NT2/D1 (cell line): ENCODE measurements around the gene DBT.

ENCODE experiments used
- DNase-seq: peaks from one replicate; pipeline ENCODE4 v3.0.0-alpha.2; 2011; ENCODE audit warnings: low read depth, low spot score
- H3K27me3 ChIP-seq: 2 replicates; pipeline ENCODE4 v1.6.0; 2011; ENCODE audit warnings: mild to moderate bottlenecking; ENCODE audit not compliant: insufficient read length, insufficient read depth
- H3K36me3 ChIP-seq: 2 replicates; pipeline ENCODE4 v1.6.1; 2011; ENCODE audit warnings: mild to moderate bottlenecking, low read length, mixed read lengths; ENCODE audit not compliant: insufficient read depth, insufficient read length
- H3K4me1 ChIP-seq: 2 replicates; pipeline ENCODE4 v1.5.1; 2011; ENCODE audit not compliant: insufficient read depth, insufficient read length
- H3K4me3 ChIP-seq: 2 replicates; pipeline ENCODE4 v1.5.1; 2011; ENCODE audit warnings: low read depth; ENCODE audit not compliant: insufficient read length
- H3K9ac ChIP-seq: 2 replicates; pipeline ENCODE4 v1.6.0; 2011; ENCODE audit warnings: low read depth; ENCODE audit not compliant: insufficient read length
- H3K9me3 ChIP-seq: 2 replicates; pipeline ENCODE4 v1.5.1; 2011; ENCODE audit warnings: mild to moderate bottlenecking, low read length; ENCODE audit not compliant: insufficient read depth
- SUZ12 ChIP-seq: IDR thresholded peaks from 2 replicates; pipeline ENCODE4 v1.6.1; 2011; ENCODE audit not compliant: insufficient read length, insufficient read depth; ENCODE audit errors: extremely low read depth
- YY1 ChIP-seq: IDR thresholded peaks from 2 replicates; pipeline ENCODE4 v1.6.1; 2011; ENCODE audit not compliant: insufficient read length, insufficient read depth
- ZNF274 ChIP-seq: IDR thresholded peaks from 2 replicates; pipeline ENCODE4 v1.6.1; 2011; ENCODE audit warnings: mild to moderate bottlenecking, low read depth, low read length

DBT gene

DNA sequence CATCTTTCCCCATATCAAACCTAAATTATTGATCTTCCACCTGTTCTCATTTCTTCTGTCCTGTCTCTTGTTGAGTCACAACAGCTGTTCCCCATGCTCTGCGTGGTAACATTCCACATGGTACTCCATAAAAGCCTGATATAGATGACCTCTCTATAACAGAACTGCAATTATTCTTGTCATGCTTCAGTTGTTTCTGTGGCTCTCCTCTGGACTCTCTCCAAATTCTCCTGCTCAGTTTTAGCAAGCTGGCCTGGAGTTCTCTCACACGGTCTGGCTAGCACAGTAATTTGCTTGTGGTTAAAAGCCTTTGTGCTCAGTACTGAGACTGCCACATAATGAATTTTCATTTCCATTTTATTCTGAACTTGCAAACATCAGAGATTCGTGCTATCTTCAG is 61.0 kb downstream of the DBT start:
- no peak for DNase-seq
- Histone ChIP-seq H3K4me3 (no peak overlapping the region), H3K36me3 (peaks cover 2% of the 10 kb centered on the region), H3K9me3 (no peaks in the 10 kb centered on the region), H3K9ac (no peak overlapping the region), H3K27me3 (no peaks in the 10 kb centered on the region), H3K4me1 (no peaks in the 10 kb centered on the region)
- TF ChIP-seq YY1 (no peak), ZNF274 (no peak), SUZ12 (no peak)

DNA sequence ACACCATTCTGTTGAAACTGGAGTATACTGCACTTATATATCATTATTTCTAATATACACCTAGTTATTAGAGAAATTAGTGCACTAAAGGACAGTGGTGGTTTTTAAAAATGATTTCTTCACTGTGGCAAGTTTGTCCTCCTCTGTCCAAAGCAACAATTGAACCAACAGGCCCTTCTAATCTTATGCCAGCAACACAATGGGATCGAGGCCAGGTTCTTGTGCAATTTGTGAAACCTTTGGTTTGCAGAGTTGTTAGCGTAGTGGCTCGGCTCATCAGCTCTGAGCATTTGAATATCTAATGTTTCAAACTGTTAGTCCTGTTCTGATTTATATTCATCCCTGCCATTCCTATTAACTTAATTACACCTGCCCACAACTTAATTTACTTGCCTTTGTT is 61.7 kb downstream of the DBT start:
- TF ChIP-seq SUZ12 (no peak), YY1 (no peak), ZNF274 (no peak)
- H3K36me3 ChIP-seq, result peaks cover 2% of the 10 kb centered on the region
- no peaks in the 10 kb centered on the region for H3K4me1 ChIP-seq
- no peak overlapping the region for H3K9ac ChIP-seq
- no peak overlapping the region for H3K4me3 ChIP-seq
- no peaks in the 10 kb centered on the region for H3K9me3 ChIP-seq
- no peaks in the 10 kb centered on the region for H3K27me3 ChIP-seq
- no peak for DNase-seq

DNA sequence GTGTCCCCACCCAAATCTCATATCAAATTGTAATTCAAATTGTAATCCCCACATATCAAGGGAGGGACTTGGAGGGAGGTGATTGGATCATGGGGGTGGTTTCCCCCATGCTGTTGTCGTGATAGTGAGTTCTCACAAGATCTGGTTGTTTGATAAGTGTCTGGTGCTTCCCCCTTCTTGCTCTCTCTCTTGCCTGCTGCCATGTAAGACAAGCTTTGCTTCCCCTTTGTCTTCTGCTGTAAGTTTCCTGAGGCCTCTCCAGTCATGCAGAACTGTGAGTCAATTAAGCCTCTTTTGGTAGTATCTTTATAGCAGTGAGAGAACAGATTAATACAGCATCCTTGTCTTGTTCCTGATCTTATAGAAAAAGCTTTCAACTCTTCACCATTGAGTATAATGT is 65.1 kb downstream of the DBT start:
- no peaks in the 10 kb centered on the region for H3K9me3 ChIP-seq
- no peaks in the 10 kb centered on the region for H3K4me1 ChIP-seq
- no peaks in the 10 kb centered on the region for H3K36me3 ChIP-seq
- TF ChIP-seq SUZ12, result no peak
- TF ChIP-seq YY1, result no peak
- TF ChIP-seq ZNF274, result no peak
- H3K9ac ChIP-seq, result no peak overlapping the region
- no peak for DNase-seq
- H3K27me3 ChIP-seq, result no peaks in the 10 kb centered on the region
- no peak overlapping the region for H3K4me3 ChIP-seq

DNA sequence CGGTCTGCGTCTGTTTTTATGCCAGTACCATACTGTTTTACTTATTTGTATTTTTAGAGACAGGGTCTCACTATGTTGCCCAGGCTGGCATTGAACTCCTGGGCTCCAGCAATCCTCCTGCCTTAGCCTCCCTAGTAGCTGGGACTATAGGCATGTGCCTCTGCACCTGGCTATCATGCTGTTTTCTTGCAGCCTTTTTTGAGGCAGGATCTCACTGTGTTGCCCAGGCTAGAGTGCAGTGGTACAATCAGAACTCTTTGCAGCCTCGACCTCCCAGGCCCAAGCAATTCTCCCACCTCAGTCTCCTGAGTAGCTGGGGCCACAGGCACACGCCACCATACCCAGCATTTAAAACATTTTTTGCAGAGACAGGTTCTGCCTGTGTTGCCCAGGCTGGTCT is 66.3 kb downstream of the DBT start:
- no peaks in the 10 kb centered on the region for H3K27me3 ChIP-seq
- no peak overlapping the region for H3K4me3 ChIP-seq
- no peak for DNase-seq
- H3K4me1 ChIP-seq, result no peaks in the 10 kb centered on the region
- no peaks in the 10 kb centered on the region for H3K9me3 ChIP-seq
- H3K36me3 ChIP-seq, result no peaks in the 10 kb centered on the region
- TF ChIP-seq YY1, result no peak
- no peak for TF ChIP-seq ZNF274
- no peak for TF ChIP-seq SUZ12
- no peak overlapping the region for H3K9ac ChIP-seq

DNA sequence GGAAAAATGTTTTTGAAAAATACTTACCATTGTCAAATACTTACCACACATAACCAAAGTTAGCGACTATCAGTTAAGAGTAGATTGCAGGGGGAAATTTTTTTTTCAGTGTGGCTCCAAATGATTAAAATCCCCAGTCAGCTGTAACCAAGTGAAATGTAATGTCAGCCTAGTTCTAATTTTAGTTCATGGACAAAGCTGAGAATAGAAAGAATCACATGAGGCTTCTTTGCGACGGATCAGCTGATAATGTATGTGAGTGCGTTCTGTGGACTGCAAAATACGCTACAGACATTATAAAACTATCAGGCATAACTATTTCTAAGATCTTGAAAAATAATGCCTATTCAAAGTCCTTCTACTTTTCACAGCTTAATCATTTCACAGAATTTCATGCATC is 71.5 kb downstream of the DBT start, which contains the start of gene LRRC39:
Gene LRRC39, minus strand, starts transcription at position 166 of the 400 bp plus-strand sequence. CDS start 9,740 bp downstream, outside the sequence.
- H3K36me3 ChIP-seq, result no peaks in the 10 kb centered on the region
- TF ChIP-seq YY1 (no peak), SUZ12 (no peak), ZNF274 (no peak)
- no peak within 1 kb of the TSS for H3K4me3 ChIP-seq
- no peak for DNase-seq
- H3K27me3 ChIP-seq, result no peaks in the 10 kb centered on the region
- H3K9ac ChIP-seq, result no peak within 1 kb of the TSS
- H3K4me1 ChIP-seq, result no peaks in the 10 kb centered on the region
- H3K9me3 ChIP-seq, result no peaks in the 10 kb centered on the region

DNA sequence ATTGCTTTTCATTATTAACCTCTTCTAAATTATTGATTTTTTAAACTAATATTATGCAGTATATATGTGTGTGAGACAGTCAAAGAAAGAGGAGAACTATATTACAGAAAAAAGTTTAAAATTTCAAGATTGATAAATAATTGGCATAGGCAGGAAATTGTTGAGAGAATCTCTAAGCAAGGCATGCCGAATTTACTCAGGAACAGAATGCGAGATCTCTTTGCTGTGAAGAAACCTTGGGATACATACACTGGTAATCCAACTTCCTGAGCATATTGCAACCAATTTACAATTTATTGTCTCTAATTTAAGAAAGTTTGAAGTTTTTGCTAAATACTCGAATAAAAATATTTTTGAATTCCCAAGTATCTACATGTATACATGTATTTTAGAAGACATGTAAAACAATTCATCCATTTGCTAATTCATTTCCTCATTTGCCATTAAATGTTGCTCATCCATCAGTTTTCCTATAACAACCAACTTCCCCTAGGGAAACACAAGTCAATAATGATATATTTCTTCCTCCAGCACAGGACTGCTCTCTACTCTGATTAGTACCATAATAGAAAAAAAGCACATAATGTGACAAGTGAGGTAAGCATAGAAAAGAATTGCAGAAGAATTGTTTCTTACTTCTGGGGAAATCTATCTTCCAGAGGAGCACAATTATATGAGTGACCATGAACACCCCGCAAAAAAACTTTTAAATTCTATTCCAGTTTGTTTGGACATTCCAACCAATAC is 72.2 kb downstream of the DBT start:
- DNase-seq, result no peak

DNA sequence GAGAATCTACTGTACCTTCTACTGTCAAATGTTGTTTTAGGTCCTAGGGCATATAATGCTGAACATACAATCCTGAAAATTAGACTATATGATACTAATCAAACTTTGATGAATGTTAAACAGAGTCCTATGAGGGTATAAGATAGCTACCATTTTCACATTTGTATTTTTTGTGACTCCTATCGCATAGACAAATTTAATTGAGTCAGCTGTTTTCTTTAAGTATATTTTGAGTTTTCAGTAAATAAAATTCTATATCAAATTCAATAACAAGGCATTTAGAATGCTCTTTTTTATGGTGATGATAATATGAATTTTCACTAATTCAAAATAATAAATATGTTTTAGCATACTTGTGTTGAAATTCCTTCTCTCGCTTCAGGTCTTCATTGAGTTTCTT is 81.6 kb downstream of the DBT start:
- DNase-seq, result no peak
- Histone ChIP-seq H3K4me3 (no peak overlapping the region), H3K36me3 (no peaks in the 10 kb centered on the region), H3K4me1 (no peaks in the 10 kb centered on the region), H3K27me3 (no peaks in the 10 kb centered on the region), H3K9me3 (no peaks in the 10 kb centered on the region), H3K9ac (no peak overlapping the region)
- TF ChIP-seq SUZ12 (no peak), YY1 (no peak), ZNF274 (no peak)

More for the DNA sequence above, 72.2 kb downstream of the DBT start:
- Histone ChIP-seq H3K9me3 (no peaks in the 10 kb centered on the region), H3K27me3 (no peaks in the 10 kb centered on the region), H3K36me3 (no peaks in the 10 kb centered on the region), H3K4me3 (no peak overlapping the region), H3K4me1 (no peaks in the 10 kb centered on the region), H3K9ac (no peak overlapping the region)
- TF ChIP-seq ZNF274 (no peak), SUZ12 (no peak), YY1 (no peak)
